Muscle layer of duodenum (tissue), 2 donors: ENCODE measurements around the gene SLC25A4.
A peak's percentile ranks its signal among the peaks of the same experiment; 100 is the strongest.

Experiments used
- H3K27ac ChIP-seq: one replicate; pipeline ENCODE4 v1.7.0; 2013; ENCODE audit warnings: mild to moderate bottlenecking, low read length
- H3K27me3 ChIP-seq: one replicate; pipeline ENCODE4 v1.7.0; 2013; ENCODE audit warnings: low read depth, mild to moderate bottlenecking, control low read depth, low read length
- H3K36me3 ChIP-seq, 2 donors: one replicate each; pipeline ENCODE4 v1.7.0; 2013; ENCODE audit warnings: low read length in 2 of 2, control low read depth in 1 of 2, mild to moderate bottlenecking in 1 of 2; ENCODE audit not compliant: insufficient read depth in 2 of 2, control insufficient read depth in 1 of 2
- H3K4me1 ChIP-seq, 2 donors: one replicate each; pipeline ENCODE4 v1.7.0; 2013; ENCODE audit warnings: low read length in 2 of 2, mild to moderate bottlenecking in 2 of 2, control low read depth in 1 of 2, moderate library complexity in 1 of 2; ENCODE audit not compliant: insufficient read depth in 2 of 2, control insufficient read depth in 1 of 2
- H3K4me3 ChIP-seq, 2 donors: one replicate each; pipeline ENCODE4 v1.7.0; 2013; ENCODE audit warnings: low read length in 2 of 2, low read depth in 1 of 2, mild to moderate bottlenecking in 1 of 2
- H3K9me3 ChIP-seq, 2 donors: one replicate each; pipeline ENCODE4 v1.7.0; 2013; ENCODE audit warnings: low read length in 2 of 2, control low read depth in 1 of 2, mild to moderate bottlenecking in 1 of 2; ENCODE audit not compliant: control insufficient read depth in 1 of 2
- donor health status: healthy.

SLC25A4 gene

GRCh38 chr4:185122681-185123345 lies 20.3 kb upstream of the SLC25A4 start:
- Histone ChIP-seq H3K9me3 (no peaks in the 10 kb centered on the region), H3K27ac (no peak overlapping the region), H3K4me3 (no peak overlapping the region), H3K4me1 (peaks cover 0 to 8% of the 10 kb centered on the region in 2 donors), H3K27me3 (no peaks in the 10 kb centered on the region), H3K36me3 (no peaks in the 10 kb centered on the region)

DNA sequence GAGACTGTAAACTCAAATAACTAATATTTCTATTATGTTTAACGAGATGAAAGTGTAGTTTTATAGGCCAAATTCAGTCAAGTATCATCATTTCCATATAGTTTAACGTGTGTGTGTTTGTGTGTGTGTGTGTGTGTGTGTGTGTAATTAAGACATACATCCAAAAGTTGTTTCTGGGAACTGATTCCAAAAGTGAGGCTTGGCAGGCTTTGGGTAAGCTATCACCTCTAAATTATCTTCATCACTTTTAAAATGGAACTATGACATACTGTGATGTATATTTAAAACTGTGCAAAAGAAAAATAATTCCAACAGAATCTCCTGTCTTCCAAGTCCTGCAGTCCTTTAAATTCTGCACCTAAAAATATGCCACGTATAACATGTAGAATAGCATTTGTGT lies 19.1 kb upstream of the SLC25A4 start:
- no peak overlapping the region for H3K4me3 ChIP-seq
- H3K36me3 ChIP-seq: no peaks in the 10 kb centered on the region

GRCh38 chr4:185127021-185127925 lies 15.8 kb upstream of the SLC25A4 start:
- Histone ChIP-seq H3K9me3 (no peaks in the 10 kb centered on the region), H3K36me3 (no peaks in the 10 kb centered on the region), H3K27me3 (no peaks in the 10 kb centered on the region), H3K4me3 (peak overlapping the region; percentile 44 to 78), H3K4me1 (peaks cover 0 to 8% of the 10 kb centered on the region in 2 donors), H3K27ac (no peak overlapping the region)

More for the DNA sequence above, 19.1 kb upstream of the SLC25A4 start:
- Histone ChIP-seq H3K27ac (no peak overlapping the region), H3K4me1 (peaks cover 0 to 8% of the 10 kb centered on the region in 2 donors), H3K27me3 (no peaks in the 10 kb centered on the region), H3K9me3 (no peaks in the 10 kb centered on the region)

GRCh38 chr4:185128272-185129119 lies 14.6 kb upstream of the SLC25A4 start:
- peak overlapping the region; percentile 47 to 78 for H3K4me3 ChIP-seq
- no peaks in the 10 kb centered on the region for H3K9me3 ChIP-seq
- H3K27ac ChIP-seq: no peak overlapping the region
- H3K4me1 ChIP-seq: peaks cover 0 to 8% of the 10 kb centered on the region in 2 donors
- no peaks in the 10 kb centered on the region for H3K27me3 ChIP-seq
- no peaks in the 10 kb centered on the region for H3K36me3 ChIP-seq

- no peaks in the 10 kb centered on the region for H3K4me1 ChIP-seq
- H3K9me3 ChIP-seq: no peaks in the 10 kb centered on the region
- no peaks in the 10 kb centered on the region for H3K36me3 ChIP-seq
- no peaks in the 10 kb centered on the region for H3K27me3 ChIP-seq
- H3K27ac ChIP-seq: no peak overlapping the region
- H3K4me3 ChIP-seq: no peak overlapping the region
Measured at GRCh38 chr4:185134307-185134869, 8.7 kb upstream of the SLC25A4 start.

GRCh38 chr4:185137233-185137925 lies 5.7 kb upstream of the SLC25A4 start:
- Histone ChIP-seq H3K27ac (no peak overlapping the region), H3K4me3 (no peak overlapping the region), H3K4me1 (peaks cover 0 to 3% of the 10 kb centered on the region in 2 donors), H3K36me3 (no peaks in the 10 kb centered on the region), H3K9me3 (no peaks in the 10 kb centered on the region), H3K27me3 (no peaks in the 10 kb centered on the region)

- H3K4me1 ChIP-seq: peaks cover 0 to 8% of the 10 kb centered on the region in 2 donors
- H3K36me3 ChIP-seq: no peaks in the 10 kb centered on the region
- H3K9me3 ChIP-seq: no peaks in the 10 kb centered on the region
- H3K27ac ChIP-seq: no peak overlapping the region
- H3K27me3 ChIP-seq: no peaks in the 10 kb centered on the region
- no peak overlapping the region for H3K4me3 ChIP-seq
Measured at GRCh38 chr4:185138161-185138560, 4.9 kb upstream of the SLC25A4 start.

DNA sequence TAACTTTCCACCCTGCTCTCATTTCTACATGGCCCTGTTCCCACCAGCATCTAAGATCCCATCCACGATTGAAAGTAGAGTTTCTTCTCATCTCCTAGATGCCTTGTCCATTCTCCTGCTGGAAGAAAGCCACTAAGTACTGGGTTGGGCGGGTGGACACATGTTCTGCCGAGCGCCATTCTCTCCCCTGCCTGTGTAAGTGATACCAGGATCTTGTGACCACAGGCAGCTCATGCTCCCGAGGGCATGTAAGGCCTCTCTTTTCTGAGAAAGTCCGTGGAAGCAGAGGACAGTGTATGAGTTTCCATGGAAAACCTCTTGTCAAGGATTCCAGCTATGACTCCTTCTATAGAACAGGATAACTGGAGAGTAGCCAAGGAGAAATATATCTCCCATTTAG lies 3.3 kb upstream of the SLC25A4 start:
- no peaks in the 10 kb centered on the region for H3K27me3 ChIP-seq
- no peak overlapping the region for H3K27ac ChIP-seq
- no peak overlapping the region for H3K4me3 ChIP-seq
- peaks cover 0 to 11% of the 10 kb centered on the region in 2 donors for H3K4me1 ChIP-seq
- no peaks in the 10 kb centered on the region for H3K36me3 ChIP-seq
- H3K9me3 ChIP-seq: no peaks in the 10 kb centered on the region

GRCh38 chr4:185141777-185142176 lies 1.3 kb upstream of the SLC25A4 start:
- Histone ChIP-seq H3K27ac (no peak overlapping the region), H3K9me3 (no peaks in the 10 kb centered on the region), H3K27me3 (no peaks in the 10 kb centered on the region), H3K36me3 (peaks cover 0 to 4% of the 10 kb centered on the region in 2 donors), H3K4me3 (no peak overlapping the region), H3K4me1 (peaks cover 0 to 24% of the 10 kb centered on the region in 2 donors)

DNA sequence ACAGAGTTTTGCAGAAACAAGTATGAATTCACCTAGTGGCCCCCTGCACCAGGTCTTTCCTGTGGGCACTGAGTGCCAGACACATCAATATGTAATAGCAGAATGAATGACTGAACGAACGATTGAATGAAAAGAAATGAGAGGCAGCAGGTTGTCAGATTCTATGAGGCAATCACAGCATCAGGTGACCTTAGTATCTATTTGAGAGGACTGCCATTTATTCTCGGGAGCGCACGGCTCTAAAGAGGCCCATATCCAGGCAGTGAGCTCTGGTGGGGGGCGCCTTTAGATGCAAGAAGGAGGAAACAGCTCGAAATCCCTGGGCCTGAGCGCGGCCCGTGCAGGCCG lies 528 bp upstream of the SLC25A4 start:
- no peaks in the 10 kb centered on the region for H3K9me3 ChIP-seq
- peak overlapping the region; percentile 31 to 83 for H3K4me3 ChIP-seq
- H3K36me3 ChIP-seq: peaks cover 1 to 4% of the 10 kb centered on the region in 2 donors
- peak overlapping the region; percentile 12 for H3K27ac ChIP-seq
- H3K27me3 ChIP-seq: no peaks in the 10 kb centered on the region
- peaks cover 0 to 24% of the 10 kb centered on the region in 2 donors for H3K4me1 ChIP-seq
